ENCODE measurements around the gene SEMA6C.

Gene SEMA6C

GRCh38 chr1:151145304-151146071 is 943 bp downstream of the SEMA6C start:
- Mint-ChIP-seq H3K9me3 (no peaks in the 10 kb centered on the region), H3K27ac (peak overlapping the region; percentile 40), H3K4me1 (ENCODE audit: low read depth) (peaks cover 22% of the 10 kb centered on the region), H3K4me3 (peak overlapping the region; percentile 83), H3K27me3 (peaks cover 41% of the 10 kb centered on the region), H3K36me3 (ENCODE audit: low read depth) (peaks cover 7% of the 10 kb centered on the region)
- intact Hi-C loops (cut with micrococcal nuclease) = no loop called here

GRCh38 chr1:151144474-151145303 is 1.7 kb downstream of the SEMA6C start:
- Mint-ChIP-seq H3K9me3 (no peaks in the 10 kb centered on the region), H3K36me3 (ENCODE audit: low read depth) (peaks cover 7% of the 10 kb centered on the region), H3K4me3 (no peak overlapping the region), H3K27ac (no peak overlapping the region), H3K27me3 (peaks cover 42% of the 10 kb centered on the region), H3K4me1 (ENCODE audit: low read depth) (peaks cover 22% of the 10 kb centered on the region)
- intact Hi-C loops (cut with micrococcal nuclease) = no loop called here

GRCh38 chr1:151143986-151144385 is 2.4 kb downstream of the SEMA6C start:
- peaks cover 42% of the 10 kb centered on the region for H3K27me3 Mint-ChIP-seq
- H3K4me1 Mint-ChIP-seq (ENCODE audit: low read depth) = peaks cover 22% of the 10 kb centered on the region
- no peak overlapping the region for H3K4me3 Mint-ChIP-seq
- intact Hi-C loops (cut with micrococcal nuclease) = no loop called here
- no peak overlapping the region for H3K27ac Mint-ChIP-seq
- H3K36me3 Mint-ChIP-seq (ENCODE audit: low read depth) = peaks cover 7% of the 10 kb centered on the region
- H3K9me3 Mint-ChIP-seq = no peaks in the 10 kb centered on the region

- peaks cover 22% of the 10 kb centered on the region for H3K4me1 Mint-ChIP-seq (ENCODE audit: low read depth)
- peaks cover 7% of the 10 kb centered on the region for H3K36me3 Mint-ChIP-seq (ENCODE audit: low read depth)
- peaks cover 41% of the 10 kb centered on the region for H3K27me3 Mint-ChIP-seq
- H3K9me3 Mint-ChIP-seq = no peaks in the 10 kb centered on the region
- intact Hi-C loops (cut with micrococcal nuclease) = no loop called here
- no peak overlapping the region for H3K4me3 Mint-ChIP-seq
- H3K27ac Mint-ChIP-seq = no peak overlapping the region
Measured at GRCh38 chr1:151143057-151143435, 3.4 kb downstream of the SEMA6C start.

GRCh38 chr1:151142411-151143056 is 3.9 kb downstream of the SEMA6C start:
- Mint-ChIP-seq H3K9me3 (no peaks in the 10 kb centered on the region), H3K27ac (no peak overlapping the region), H3K4me3 (no peak overlapping the region), H3K27me3 (peaks cover 38% of the 10 kb centered on the region), H3K36me3 (ENCODE audit: low read depth) (peaks cover 7% of the 10 kb centered on the region), H3K4me1 (ENCODE audit: low read depth) (peaks cover 22% of the 10 kb centered on the region)
- intact Hi-C loops (cut with micrococcal nuclease) = no loop called here

GRCh38 chr1:151137789-151138188 is 8.6 kb downstream of the SEMA6C start:
- intact Hi-C loops (cut with micrococcal nuclease) = no loop called here
- no peak overlapping the region for H3K27ac Mint-ChIP-seq

GRCh38 chr1:151135433-151136385 is 10.7 kb downstream of the SEMA6C start:
- no peak overlapping the region for H3K27ac Mint-ChIP-seq
- peaks cover 18% of the 10 kb centered on the region for H3K27me3 Mint-ChIP-seq
- H3K9me3 Mint-ChIP-seq = no peaks in the 10 kb centered on the region
- H3K4me1 Mint-ChIP-seq (ENCODE audit: low read depth) = peaks cover 10% of the 10 kb centered on the region
- no peaks in the 10 kb centered on the region for H3K36me3 Mint-ChIP-seq (ENCODE audit: low read depth)
- intact Hi-C loops (cut with micrococcal nuclease) = no loop called here
- H3K4me3 Mint-ChIP-seq = no peak overlapping the region

More at GRCh38 chr1:151137789-151138188, 8.6 kb downstream of the SEMA6C start:
- Mint-ChIP-seq H3K4me3 (no peak overlapping the region), H3K27me3 (peaks cover 9% of the 10 kb centered on the region), H3K4me1 (ENCODE audit: low read depth) (no peaks in the 10 kb centered on the region), H3K36me3 (ENCODE audit: low read depth) (no peaks in the 10 kb centered on the region), H3K9me3 (no peaks in the 10 kb centered on the region)

GRCh38 chr1:151134991-151135390 is 11.4 kb downstream of the SEMA6C start:
- Mint-ChIP-seq H3K4me1 (ENCODE audit: low read depth) (peaks cover 14% of the 10 kb centered on the region), H3K27ac (no peak overlapping the region), H3K27me3 (peaks cover 20% of the 10 kb centered on the region), H3K9me3 (no peaks in the 10 kb centered on the region), H3K36me3 (ENCODE audit: low read depth) (no peaks in the 10 kb centered on the region), H3K4me3 (no peak overlapping the region)
- intact Hi-C loops (cut with micrococcal nuclease) = no loop called here

GRCh38 chr1:151134396-151134795 is 12.0 kb downstream of the SEMA6C start:
- Mint-ChIP-seq H3K36me3 (ENCODE audit: low read depth) (no peaks in the 10 kb centered on the region), H3K27ac (no peak overlapping the region), H3K4me3 (no peak overlapping the region), H3K9me3 (no peaks in the 10 kb centered on the region), H3K27me3 (peaks cover 20% of the 10 kb centered on the region), H3K4me1 (ENCODE audit: low read depth) (peaks cover 14% of the 10 kb centered on the region)
- intact Hi-C loops (cut with micrococcal nuclease) = no loop called here

- peaks cover 18% of the 10 kb centered on the region for H3K27me3 Mint-ChIP-seq
- no peaks in the 10 kb centered on the region for H3K36me3 Mint-ChIP-seq (ENCODE audit: low read depth)
- H3K27ac Mint-ChIP-seq = no peak overlapping the region
- no peak overlapping the region for H3K4me3 Mint-ChIP-seq
- H3K4me1 Mint-ChIP-seq (ENCODE audit: low read depth) = peaks cover 14% of the 10 kb centered on the region
- H3K9me3 Mint-ChIP-seq = no peaks in the 10 kb centered on the region
- intact Hi-C loops (cut with micrococcal nuclease) = no loop called here
Measured at GRCh38 chr1:151133018-151133806, 13.2 kb downstream of the SEMA6C start.

GRCh38 chr1:151132335-151133017 is 14.0 kb downstream of the SEMA6C start:
- peaks cover 14% of the 10 kb centered on the region for H3K4me1 Mint-ChIP-seq (ENCODE audit: low read depth)
- intact Hi-C loops (cut with micrococcal nuclease) = no loop called here
- no peak overlapping the region for H3K4me3 Mint-ChIP-seq
- peaks cover 18% of the 10 kb centered on the region for H3K27me3 Mint-ChIP-seq
- H3K9me3 Mint-ChIP-seq = no peaks in the 10 kb centered on the region
- H3K27ac Mint-ChIP-seq = no peak overlapping the region
- H3K36me3 Mint-ChIP-seq (ENCODE audit: low read depth) = no peaks in the 10 kb centered on the region

GRCh38 chr1:151131701-151132334 is 14.6 kb downstream of the SEMA6C start:
- peaks cover 18% of the 10 kb centered on the region for H3K27me3 Mint-ChIP-seq
- peaks cover 14% of the 10 kb centered on the region for H3K4me1 Mint-ChIP-seq (ENCODE audit: low read depth)
- no peak overlapping the region for H3K27ac Mint-ChIP-seq
- no peaks in the 10 kb centered on the region for H3K9me3 Mint-ChIP-seq
- peak overlapping the region; percentile 74 for H3K4me3 Mint-ChIP-seq
- intact Hi-C loops (cut with micrococcal nuclease) = no loop called here
- H3K36me3 Mint-ChIP-seq (ENCODE audit: low read depth) = no peaks in the 10 kb centered on the region
